Right atrium auricular region (tissue), 2 donors: ENCODE data around the gene SLC4A11. TPM values are rescaled to one million over a fixed set of nuclear protein-coding genes. Genes with fewer than 3 reads are reported as not detected.

Source experiments
- DNase-seq: peaks from one replicate; pipeline ENCODE4 v3.0.0-alpha.2; 2019; ENCODE audit warnings: low spot score
- H3K27ac ChIP-seq, 2 donors: fragments of 200-600 bp; sonication (generic); 1 replicate in 1 of 2; 2 replicates in 1 of 2; pipeline ENCODE4 v1.5.1; 2016 to 2019
- H3K27me3 ChIP-seq, 2 donors: fragments of 200-600 bp; sonication (generic); one replicate each; pipeline versions ENCODE4 v1.5.1 to v1.6.0; 2017 to 2019
- H3K36me3 ChIP-seq: fragments of 200-600 bp; sonication (generic); one replicate; pipeline ENCODE4 v1.5.1; 2016
- H3K4me1 ChIP-seq, 2 donors: fragments of 200-600 bp; sonication (generic); one replicate each; pipeline versions ENCODE4 v1.5.1 to v1.6.0; 2017 to 2019
- H3K4me3 ChIP-seq, 2 donors: fragments of 200-600 bp; sonication (generic); 1 replicate in 1 of 2; 2 replicates in 1 of 2; pipeline ENCODE4 v1.5.1; 2017 to 2019; ENCODE audit warnings: mild to moderate bottlenecking in 1 of 2, moderate library complexity in 1 of 2
- H3K9me3 ChIP-seq, 2 donors: fragments of 200-600 bp; sonication (generic); one replicate each; pipeline ENCODE4 v1.5.1; 2019
- CTCF ChIP-seq, 2 donors: fragments of 200-600 bp; sonication (generic); IDR thresholded peaks; one replicate each; pipeline ENCODE4 v1.5.1; 2019; ENCODE audit warnings: antibody characterized with exemption in 2 of 2
- total RNA-seq, 2 donors: library from RNA; depleted of rRNA; stranded (reverse); fragments of >200 nt; gene quantifications; one replicate each; pipeline ENCODE4 v1.1.0, GENCODE V29; 2016

Gene SLC4A11
- total RNA-seq, 2 donors from 2014 or later: 0.16 TPM; not detected in 1

GRCh38 chr20:3270051-3270450, 31.1 kb upstream of the SLC4A11 start:
- no peak for TF ChIP-seq CTCF (IDR thresholded peaks at IDR 0.05)
- Histone ChIP-seq H3K27ac (no peak overlapping the region), H3K36me3 (peaks cover 60% of the 10 kb centered on the region), H3K4me3 (no peak overlapping the region), H3K4me1 (no peaks in the 10 kb centered on the region), H3K9me3 (no peaks in the 10 kb centered on the region), H3K27me3 (no peaks in the 10 kb centered on the region)
- no peak for DNase-seq

DNA sequence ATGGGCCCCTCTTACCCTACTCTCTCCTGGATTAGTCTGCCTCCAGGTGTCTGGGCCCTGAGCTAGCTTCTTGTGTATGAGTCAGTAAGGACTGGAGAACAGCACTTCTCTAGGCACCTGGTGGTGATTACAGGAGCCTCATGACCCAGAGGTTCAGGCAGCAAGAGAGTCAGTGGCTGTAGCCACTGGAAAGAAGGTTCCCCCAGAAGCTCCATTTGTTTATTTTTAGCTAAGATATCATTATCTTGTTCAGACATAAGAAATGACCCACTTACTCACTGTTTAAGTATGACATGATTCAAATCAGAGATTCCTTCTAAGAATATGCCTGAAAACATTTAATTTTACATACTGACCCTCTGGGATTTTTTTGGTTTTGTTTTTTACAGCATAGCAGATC, 23.6 kb upstream of the SLC4A11 start:
- DNase-seq: no peak
- Histone ChIP-seq H3K36me3 (peaks cover 59% of the 10 kb centered on the region), H3K9me3 (no peaks in the 10 kb centered on the region), H3K27me3 (no peaks in the 10 kb centered on the region), H3K27ac (no peak overlapping the region), H3K4me1 (no peaks in the 10 kb centered on the region), H3K4me3 (no peak overlapping the region)
- no peak for TF ChIP-seq CTCF (IDR thresholded peaks at IDR 0.05)

- Histone ChIP-seq H3K4me3 (no peak overlapping the region), H3K27me3 (no peaks in the 10 kb centered on the region), H3K36me3 (peaks cover 81% of the 10 kb centered on the region), H3K4me1 (no peaks in the 10 kb centered on the region), H3K27ac (no peak overlapping the region), H3K9me3 (no peaks in the 10 kb centered on the region)
- no peak for TF ChIP-seq CTCF (IDR thresholded peaks at IDR 0.05)
- no peak for DNase-seq
Observed at GRCh38 chr20:3258429-3258828, 19.4 kb upstream of the SLC4A11 start.

- Histone ChIP-seq H3K4me1 (no peaks in the 10 kb centered on the region), H3K27me3 (no peaks in the 10 kb centered on the region), H3K36me3 (peaks cover 76% of the 10 kb centered on the region), H3K4me3 (no peak overlapping the region), H3K27ac (no peak overlapping the region), H3K9me3 (no peaks in the 10 kb centered on the region)
- no peak for TF ChIP-seq CTCF (IDR thresholded peaks at IDR 0.05)
- DNase-seq: no peak
Observed at GRCh38 chr20:3255728-3256127, 16.7 kb upstream of the SLC4A11 start.

DNA sequence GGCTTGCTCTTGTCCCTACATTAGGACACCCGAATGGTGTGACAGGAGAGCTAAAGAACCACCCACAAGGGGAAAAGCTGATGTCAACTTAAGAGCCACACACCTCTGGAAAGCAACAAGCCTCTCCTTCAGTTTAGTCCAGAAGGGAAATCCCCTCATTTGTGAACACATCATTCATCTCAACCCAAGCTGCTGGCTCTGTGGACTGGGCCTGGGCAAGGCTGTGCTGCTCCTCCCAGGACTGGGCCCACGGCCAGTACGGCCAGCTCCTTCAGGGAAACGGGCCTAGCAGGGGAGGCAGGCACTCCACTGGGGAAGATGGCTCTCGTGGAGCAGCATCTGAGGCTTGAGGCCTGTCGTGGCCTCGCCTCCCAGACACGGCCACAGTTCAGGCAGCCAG, 12.8 kb upstream of the SLC4A11 start:
- no peaks in the 10 kb centered on the region for H3K9me3 ChIP-seq
- no peak for DNase-seq
- no peak overlapping the region for H3K4me3 ChIP-seq
- no peaks in the 10 kb centered on the region for H3K27me3 ChIP-seq
- H3K4me1 ChIP-seq: peaks cover 0 to 14% of the 10 kb centered on the region in 2 donors
- H3K27ac ChIP-seq: no peak overlapping the region
- no peak for TF ChIP-seq CTCF (IDR thresholded peaks at IDR 0.05)
- peaks cover 47% of the 10 kb centered on the region for H3K36me3 ChIP-seq

GRCh38 chr20:3250091-3250504, 11.1 kb upstream of the SLC4A11 start:
- Histone ChIP-seq H3K4me3 (no peak overlapping the region), H3K4me1 (peaks cover 0 to 14% of the 10 kb centered on the region in 2 donors), H3K9me3 (no peaks in the 10 kb centered on the region), H3K27me3 (no peaks in the 10 kb centered on the region), H3K27ac (no peak overlapping the region), H3K36me3 (peaks cover 30% of the 10 kb centered on the region)
- TF ChIP-seq CTCF (IDR thresholded peaks at IDR 0.05): no peak
- DNase-seq: no peak
